LNCaP clone FGC (cell line): ENCODE data around the gene ITGA1.

Experiments used
- DNase-seq: peaks from one replicate; pipeline ENCODE4 v3.0.0-alpha.2; 2011; ENCODE audit warnings: low read depth
- H3K4me3 ChIP-seq: 2 replicates; pipeline ENCODE4 v1.5.1; 2011; ENCODE audit warnings: mild to moderate bottlenecking, low read depth, low read length, control low read depth
- TF ChIP-seq, protein P1 (sequence below): IDR thresholded peaks from 2 replicates; pipeline ENCODE4 v1.5.1; 2012; ENCODE audit warnings: mild to moderate bottlenecking; ENCODE audit not compliant: control insufficient read depth, insufficient read depth; ENCODE audit errors: extremely low read depth

ITGA1 gene

GRCh38 chr5:52799983-52800393 is 12.3 kb downstream of the ITGA1 start:
- DNase-seq = peak; percentile 73
- TF ChIP-seq, protein P1, sequence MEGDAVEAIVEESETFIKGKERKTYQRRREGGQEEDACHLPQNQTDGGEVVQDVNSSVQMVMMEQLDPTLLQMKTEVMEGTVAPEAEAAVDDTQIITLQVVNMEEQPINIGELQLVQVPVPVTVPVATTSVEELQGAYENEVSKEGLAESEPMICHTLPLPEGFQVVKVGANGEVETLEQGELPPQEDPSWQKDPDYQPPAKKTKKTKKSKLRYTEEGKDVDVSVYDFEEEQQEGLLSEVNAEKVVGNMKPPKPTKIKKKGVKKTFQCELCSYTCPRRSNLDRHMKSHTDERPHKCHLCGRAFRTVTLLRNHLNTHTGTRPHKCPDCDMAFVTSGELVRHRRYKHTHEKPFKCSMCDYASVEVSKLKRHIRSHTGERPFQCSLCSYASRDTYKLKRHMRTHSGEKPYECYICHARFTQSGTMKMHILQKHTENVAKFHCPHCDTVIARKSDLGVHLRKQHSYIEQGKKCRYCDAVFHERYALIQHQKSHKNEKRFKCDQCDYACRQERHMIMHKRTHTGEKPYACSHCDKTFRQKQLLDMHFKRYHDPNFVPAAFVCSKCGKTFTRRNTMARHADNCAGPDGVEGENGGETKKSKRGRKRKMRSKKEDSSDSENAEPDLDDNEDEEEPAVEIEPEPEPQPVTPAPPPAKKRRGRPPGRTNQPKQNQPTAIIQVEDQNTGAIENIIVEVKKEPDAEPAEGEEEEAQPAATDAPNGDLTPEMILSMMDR = no peak
- H3K4me3 ChIP-seq = peak overlapping the region; percentile 89

DNA sequence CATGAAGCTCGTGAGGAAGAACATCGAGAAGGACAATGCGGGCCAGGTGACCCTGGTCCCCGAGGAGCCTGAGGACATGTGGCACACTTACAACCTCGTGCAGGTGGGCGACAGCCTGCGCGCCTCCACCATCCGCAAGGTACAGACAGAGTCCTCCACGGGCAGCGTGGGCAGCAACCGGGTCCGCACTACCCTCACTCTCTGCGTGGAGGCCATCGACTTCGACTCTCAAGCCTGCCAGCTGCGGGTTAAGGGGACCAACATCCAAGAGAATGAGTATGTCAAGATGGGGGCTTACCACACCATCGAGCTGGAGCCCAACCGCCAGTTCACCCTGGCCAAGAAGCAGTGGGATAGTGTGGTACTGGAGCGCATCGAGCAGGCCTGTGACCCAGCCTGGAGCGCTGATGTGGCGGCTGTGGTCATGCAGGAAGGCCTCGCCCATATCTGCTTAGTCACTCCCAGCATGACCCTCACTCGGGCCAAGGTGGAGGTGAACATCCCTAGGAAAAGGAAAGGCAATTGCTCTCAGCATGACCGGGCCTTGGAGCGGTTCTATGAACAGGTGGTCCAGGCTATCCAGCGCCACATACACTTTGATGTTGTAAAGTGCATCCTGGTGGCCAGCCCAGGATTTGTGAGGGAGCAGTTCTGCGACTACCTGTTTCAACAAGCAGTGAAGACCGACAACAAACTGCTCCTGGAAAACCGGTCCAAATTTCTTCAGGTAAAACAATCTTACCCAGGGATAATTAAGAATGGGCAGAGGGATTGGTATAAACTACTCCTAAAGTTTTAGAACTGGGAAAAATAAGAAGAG is 12.9 kb downstream of the ITGA1 start:
- TF ChIP-seq, protein P1 = no peak
- no peak for DNase-seq
- peak overlapping the region; percentile 89 for H3K4me3 ChIP-seq

- TF ChIP-seq, protein P1 = no peak
- no peak for DNase-seq
- H3K4me3 ChIP-seq = peak overlapping the region; percentile 89
Measured at GRCh38 chr5:52801329-52801728, 13.6 kb downstream of the ITGA1 start.

- peak overlapping the region; percentile 89 for H3K4me3 ChIP-seq
- TF ChIP-seq, protein P1 = no peak
- no peak for DNase-seq
Measured at GRCh38 chr5:52802272-52802973, 14.7 kb downstream of the ITGA1 start.

DNA sequence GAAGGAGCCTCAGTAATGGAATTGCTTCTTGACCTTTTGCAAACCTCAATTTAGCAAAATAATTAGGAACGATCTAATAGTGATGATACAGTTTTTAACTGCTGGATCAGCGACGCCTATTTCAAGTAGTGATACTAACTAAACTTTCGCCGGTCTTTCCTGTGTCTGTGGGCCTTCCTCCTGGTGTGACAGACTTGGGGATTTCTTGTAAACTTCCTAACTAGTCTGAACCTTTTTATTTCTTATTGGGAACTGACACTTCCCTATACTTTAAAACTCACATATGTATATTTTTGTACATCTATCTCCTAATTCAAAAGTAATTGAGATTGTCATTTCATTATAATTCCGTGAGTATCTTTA is 15.2 kb downstream of the ITGA1 start:
- no peak for DNase-seq
- TF ChIP-seq, protein P1 = no peak
- no peak overlapping the region for H3K4me3 ChIP-seq

- H3K4me3 ChIP-seq = no peak overlapping the region
- TF ChIP-seq, protein P1 = no peak
- DNase-seq = no peak
Measured at GRCh38 chr5:52804387-52804791, 16.7 kb downstream of the ITGA1 start.
